ENCODE results near the gene TNXB. TPM values are rescaled to one million over a fixed set of nuclear protein-coding genes. Genes with fewer than 3 reads are reported as not detected.
"Not testable (repeated sequence)": the region's sequence is repeated elsewhere in the genome, so short reads cannot be mapped to it uniquely, and the experiment has no call there.

The TNXB gene
- total RNA-seq, 4 donors from 2014 or later: 90.6 to 217 (median 181) TPM

- DNase-seq: no peak
- TF ChIP-seq CTCF (IDR thresholded peaks at IDR 0.05): no peak
- TF ChIP-seq POLR2A (IDR thresholded peaks at IDR 0.05): no peak
- Histone ChIP-seq H3K27me3 (no peaks in the 10 kb centered on the region), H3K36me3 (no peaks in the 10 kb centered on the region), H3K4me3 (no peak overlapping the region), H3K27ac (no peak overlapping the region), H3K4me1 (no peaks in the 10 kb centered on the region), H3K9me3 (no peaks in the 10 kb centered on the region)
- intact Hi-C loops (cut with DNase I; ENCODE audit: low total_unique reads): no loop called here
These were observed 37.1 kb upstream of the TNXB start for GRCh38 chr6:32146287-32146686.

- H3K27me3 ChIP-seq; H3K4me1 ChIP-seq; H3K4me3 ChIP-seq; DNase-seq; intact Hi-C loops (cut with DNase I; ENCODE audit: low total_unique reads); H3K9me3 ChIP-seq; H3K27ac ChIP-seq; H3K36me3 ChIP-seq: not testable (repeated sequence)
These were observed 35.1 kb upstream of the TNXB start for GRCh38 chr6:32144238-32144637.

- TF ChIP-seq CTCF (IDR thresholded peaks at IDR 0.05): no peak
- TF ChIP-seq POLR2A (IDR thresholded peaks at IDR 0.05): no peak
- Histone ChIP-seq H3K4me3 (no peak overlapping the region), H3K27ac (no peak overlapping the region), H3K36me3 (no peaks in the 10 kb centered on the region), H3K4me1 (no peaks in the 10 kb centered on the region), H3K9me3 (no peaks in the 10 kb centered on the region), H3K27me3 (no peaks in the 10 kb centered on the region)
- DNase-seq: no peak
- intact Hi-C loops (cut with DNase I; ENCODE audit: low total_unique reads): no loop called here
These were observed 31.4 kb upstream of the TNXB start for GRCh38 chr6:32140420-32141046.

- DNase-seq: no peak
- H3K27me3 ChIP-seq: no peaks in the 10 kb centered on the region
- intact Hi-C loops (cut with DNase I; ENCODE audit: low total_unique reads): no loop called here
These were observed 30.5 kb upstream of the TNXB start for GRCh38 chr6:32139590-32139989.

GRCh38 chr6:32137454-32137853 is 28.3 kb upstream of the TNXB start:
- no peaks in the 10 kb centered on the region for H3K36me3 ChIP-seq
- H3K4me3 ChIP-seq: no peak overlapping the region
- intact Hi-C loops (cut with DNase I; ENCODE audit: low total_unique reads): no loop called here
- H3K4me1 ChIP-seq: no peaks in the 10 kb centered on the region
- H3K27ac ChIP-seq: no peak overlapping the region
- no peak for DNase-seq
- no peaks in the 10 kb centered on the region for H3K9me3 ChIP-seq
- no peaks in the 10 kb centered on the region for H3K27me3 ChIP-seq
- TF ChIP-seq CTCF (IDR thresholded peaks at IDR 0.05) (no peak), POLR2A (IDR thresholded peaks at IDR 0.05) (no peak)

More at GRCh38 chr6:32139590-32139989, 30.5 kb upstream of the TNXB start:
- no peaks in the 10 kb centered on the region for H3K36me3 ChIP-seq
- H3K4me3 ChIP-seq: no peak overlapping the region
- H3K4me1 ChIP-seq: no peaks in the 10 kb centered on the region
- TF ChIP-seq POLR2A (IDR thresholded peaks at IDR 0.05) (no peak), CTCF (IDR thresholded peaks at IDR 0.05) (no peak)
- H3K9me3 ChIP-seq: no peaks in the 10 kb centered on the region
- H3K27ac ChIP-seq: no peak overlapping the region

GRCh38 chr6:32133786-32134185 is 24.6 kb upstream of the TNXB start:
- TF ChIP-seq POLR2A (IDR thresholded peaks at IDR 0.05) (no peak), CTCF (IDR thresholded peaks at IDR 0.05) (no peak)
- Histone ChIP-seq H3K27ac (no peak overlapping the region), H3K9me3 (no peaks in the 10 kb centered on the region), H3K4me1 (peaks cover 0 to 8% of the 10 kb centered on the region in 2 donors), H3K4me3 (no peak overlapping the region), H3K27me3 (no peaks in the 10 kb centered on the region), H3K36me3 (no peaks in the 10 kb centered on the region)
- no peak for DNase-seq
- intact Hi-C loops (cut with DNase I; ENCODE audit: low total_unique reads): no loop called here
